ENCODE measurements around the gene TOM1L2. TPM values are rescaled to one million over a fixed set of nuclear protein-coding genes. Genes with fewer than 3 reads are reported as not detected.
A peak's percentile ranks its signal among the peaks of the same experiment; 100 is the strongest.

The TOM1L2 gene
- total and polyA plus RNA-seq, 2 donors from 2014 or later = 28.2 to 59.4 TPM

- DNase-seq (peak in 1 of 5 donors; percentile 44), FAIRE-seq (no peak)
- H3K36me3 ChIP-seq (ENCODE audit: control insufficient read depth in 2 of 3, insufficient read depth in 3 of 3, low read length in 3 of 3) = peaks cover 0 to 2% (median 0%) of the 10 kb centered on the region in 3 donors
- H3K27me3 ChIP-seq (ENCODE audit: control insufficient read depth, insufficient read depth, low read length) = no peaks in the 10 kb centered on the region
- TF ChIP-seq CTCF (IDR thresholded peaks at IDR 0.05; ENCODE audit: borderline replicate concordance, extremely low read depth, insufficient read depth) = no peak
- H3K9me3 ChIP-seq (ENCODE audit: control insufficient read depth in 2 of 3, insufficient read depth in 1 of 3, low read length in 3 of 3) = no peaks in the 10 kb centered on the region
- intact Hi-C loops (cut with DNase I) = no loop called here
- H3K27ac ChIP-seq (ENCODE audit: low read depth in 2 of 2, low read length in 2 of 2) = no peak overlapping the region
- no peak overlapping the region for H3K4me3 ChIP-seq (ENCODE audit: low read length in 3 of 3)
- H3K4me1 ChIP-seq (ENCODE audit: control insufficient read depth in 2 of 3, insufficient read depth in 2 of 3, low read depth in 1 of 3, low read length in 3 of 3) = peaks cover 0 to 18% (median 16%) of the 10 kb centered on the region in 3 donors
- H3K9ac ChIP-seq (ENCODE audit: low read length in 3 of 3) = no peak overlapping the region
Measured at GRCh38 chr17:17846645-17847044, 125.6 kb downstream of the TOM1L2 start.

- FAIRE-seq = no peak
- DNase-seq = no peak
- no peak overlapping the region for H3K4me3 ChIP-seq (ENCODE audit: low read length in 3 of 3)
- H3K27me3 ChIP-seq (ENCODE audit: control insufficient read depth, insufficient read depth, low read length) = no peaks in the 10 kb centered on the region
- H3K9me3 ChIP-seq (ENCODE audit: control insufficient read depth in 2 of 3, insufficient read depth in 1 of 3, low read length in 3 of 3) = no peaks in the 10 kb centered on the region
- H3K36me3 ChIP-seq (ENCODE audit: control insufficient read depth in 2 of 3, insufficient read depth in 3 of 3, low read length in 3 of 3) = peaks cover 0 to 2% (median 0%) of the 10 kb centered on the region in 3 donors
- no peak overlapping the region for H3K9ac ChIP-seq (ENCODE audit: low read length in 3 of 3)
- peaks cover 0 to 22% (median 21%) of the 10 kb centered on the region in 3 donors for H3K4me1 ChIP-seq (ENCODE audit: control insufficient read depth in 2 of 3, insufficient read depth in 2 of 3, low read depth in 1 of 3, low read length in 3 of 3)
- no peak for TF ChIP-seq CTCF (IDR thresholded peaks at IDR 0.05; ENCODE audit: borderline replicate concordance, extremely low read depth, insufficient read depth)
- H3K27ac ChIP-seq (ENCODE audit: low read depth in 2 of 2, low read length in 2 of 2) = no peak overlapping the region
- intact Hi-C loops (cut with DNase I) = no loop called here
Measured at GRCh38 chr17:17846003-17846402, 126.2 kb downstream of the TOM1L2 start.

- H3K4me1 ChIP-seq (ENCODE audit: control insufficient read depth in 2 of 3, insufficient read depth in 2 of 3, low read depth in 1 of 3, low read length in 3 of 3) = peaks cover 0 to 27% (median 24%) of the 10 kb centered on the region in 3 donors
- H3K36me3 ChIP-seq (ENCODE audit: control insufficient read depth in 2 of 3, insufficient read depth in 3 of 3, low read length in 3 of 3) = peaks cover 0 to 2% (median 0%) of the 10 kb centered on the region in 3 donors
- no peaks in the 10 kb centered on the region for H3K9me3 ChIP-seq (ENCODE audit: control insufficient read depth in 2 of 3, insufficient read depth in 1 of 3, low read length in 3 of 3)
- no peak overlapping the region for H3K9ac ChIP-seq (ENCODE audit: low read length in 3 of 3)
- no peaks in the 10 kb centered on the region for H3K27me3 ChIP-seq (ENCODE audit: control insufficient read depth, insufficient read depth, low read length)
- no peak overlapping the region for H3K27ac ChIP-seq (ENCODE audit: low read depth in 2 of 2, low read length in 2 of 2)
- no peak overlapping the region for H3K4me3 ChIP-seq (ENCODE audit: low read length in 3 of 3)
- FAIRE-seq = no peak
- DNase-seq = peak in 1 of 5 donors; percentile 49
- intact Hi-C loops (cut with DNase I) = no loop called here
- no peak for TF ChIP-seq CTCF (IDR thresholded peaks at IDR 0.05; ENCODE audit: borderline replicate concordance, extremely low read depth, insufficient read depth)
Measured at GRCh38 chr17:17845046-17845775, 127.0 kb downstream of the TOM1L2 start.

Data from kidney (tissue), 14 donors.